ENCODE results near the gene AP3D1.
A peak's percentile ranks its signal among the peaks of the same experiment; 100 is the strongest.
"Not testable (repeated sequence)": the region's sequence is repeated elsewhere in the genome, so short reads cannot be mapped to it uniquely, and the experiment has no call there.

Gene AP3D1

DNA sequence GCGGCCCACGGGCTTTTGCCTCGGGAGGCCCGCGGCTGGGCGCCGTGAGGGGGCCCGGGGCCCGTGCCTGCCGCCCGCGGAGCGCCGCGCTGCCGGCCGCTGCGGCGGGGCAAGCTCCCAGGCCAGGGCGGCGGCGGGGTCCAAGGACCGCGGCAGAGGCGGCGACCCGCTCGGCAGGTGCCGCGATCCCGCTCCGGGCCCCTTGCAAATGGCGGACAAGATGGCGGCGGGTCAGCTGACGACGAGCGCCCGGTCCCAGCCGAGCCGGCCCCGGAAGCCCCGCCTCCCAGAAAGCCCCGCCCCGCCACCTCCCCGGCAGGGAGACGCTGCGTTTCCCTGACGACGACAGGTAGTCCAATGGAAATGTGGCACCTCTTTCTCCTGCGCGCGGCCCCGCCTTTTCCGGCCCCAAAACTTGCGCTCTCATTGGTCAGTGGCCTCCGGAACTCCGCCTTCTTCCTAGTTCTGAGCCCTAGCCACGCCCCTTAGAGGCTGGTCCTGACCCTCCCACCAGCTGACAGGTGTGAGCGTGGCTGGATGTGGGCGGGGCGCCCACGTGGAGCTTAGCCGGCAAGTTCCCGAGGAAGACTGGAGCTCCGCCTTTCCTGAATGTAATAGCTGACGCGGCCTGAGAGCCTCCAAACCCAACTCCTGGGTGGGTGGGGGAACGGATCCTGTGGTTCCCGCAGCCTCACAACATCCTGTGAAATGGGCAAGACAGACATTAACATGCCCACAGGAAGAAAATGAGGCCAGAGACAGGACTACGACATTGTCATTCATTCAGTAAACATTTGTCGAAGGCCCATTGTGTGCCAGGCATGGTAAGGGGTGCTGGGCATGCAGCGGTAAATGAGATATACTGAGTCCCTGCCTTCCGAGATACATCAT lies at the start of gene AP3D1:
AP3D1 (minus strand) TSS at position 228 of the 891 bp plus-strand sequence. CDS start 232 bp downstream, outside the sequence.
- Histone ChIP-seq H3K9me3 (ENCODE audit: control insufficient read depth, insufficient read depth, low read length) (no peaks in the 10 kb centered on the region), H3K36me3 (ENCODE audit: insufficient read depth, low read length) (no peaks in the 10 kb centered on the region), H3K4me1 (ENCODE audit: insufficient read depth, low read length) (peaks cover 8% of the 10 kb centered on the region; the same call in 1 of the 2 replicates), H3K9ac (ENCODE audit: low read depth, low read length) (peak within 1 kb of the TSS; percentile 98)

DNA sequence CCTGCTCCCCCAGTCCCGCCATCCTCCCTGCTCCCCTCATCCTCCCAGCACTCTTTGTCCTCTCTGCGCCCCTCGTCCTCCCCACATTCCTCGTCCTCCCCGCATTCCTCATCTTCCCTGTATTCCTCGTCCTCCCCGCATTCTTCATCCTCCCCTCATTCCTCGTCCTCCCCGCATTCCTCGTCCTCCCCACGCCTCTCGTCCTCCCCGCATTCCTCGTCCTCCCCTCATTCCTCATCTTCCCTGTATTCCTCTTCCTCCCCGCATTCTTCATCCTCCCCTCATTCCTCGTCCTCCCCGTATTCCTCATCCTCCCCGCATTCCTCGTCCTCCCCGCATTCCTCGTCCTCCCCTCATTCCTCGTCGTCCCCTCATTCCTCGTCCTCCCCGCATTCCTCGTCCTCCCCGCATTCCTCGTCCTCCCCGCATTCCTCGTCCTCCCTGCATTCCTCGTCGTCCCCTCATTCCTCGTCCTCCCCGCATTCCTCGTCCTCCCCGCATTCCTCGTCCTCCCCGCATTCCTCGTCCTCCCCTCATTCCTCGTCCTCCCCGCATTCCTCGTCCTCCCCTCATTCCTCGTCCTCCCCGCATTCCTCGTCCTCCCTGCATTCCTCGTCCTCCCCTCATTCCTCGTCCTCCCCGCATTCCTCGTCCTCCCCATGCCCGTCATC lies 49.4 kb upstream of the AP3D1 start:
- H3K9ac ChIP-seq (ENCODE audit: low read depth, low read length); H3K4me1 ChIP-seq (ENCODE audit: insufficient read depth, low read length); H3K36me3 ChIP-seq (ENCODE audit: insufficient read depth, low read length); H3K9me3 ChIP-seq (ENCODE audit: control insufficient read depth, insufficient read depth, low read length): not testable (repeated sequence)

DNA sequence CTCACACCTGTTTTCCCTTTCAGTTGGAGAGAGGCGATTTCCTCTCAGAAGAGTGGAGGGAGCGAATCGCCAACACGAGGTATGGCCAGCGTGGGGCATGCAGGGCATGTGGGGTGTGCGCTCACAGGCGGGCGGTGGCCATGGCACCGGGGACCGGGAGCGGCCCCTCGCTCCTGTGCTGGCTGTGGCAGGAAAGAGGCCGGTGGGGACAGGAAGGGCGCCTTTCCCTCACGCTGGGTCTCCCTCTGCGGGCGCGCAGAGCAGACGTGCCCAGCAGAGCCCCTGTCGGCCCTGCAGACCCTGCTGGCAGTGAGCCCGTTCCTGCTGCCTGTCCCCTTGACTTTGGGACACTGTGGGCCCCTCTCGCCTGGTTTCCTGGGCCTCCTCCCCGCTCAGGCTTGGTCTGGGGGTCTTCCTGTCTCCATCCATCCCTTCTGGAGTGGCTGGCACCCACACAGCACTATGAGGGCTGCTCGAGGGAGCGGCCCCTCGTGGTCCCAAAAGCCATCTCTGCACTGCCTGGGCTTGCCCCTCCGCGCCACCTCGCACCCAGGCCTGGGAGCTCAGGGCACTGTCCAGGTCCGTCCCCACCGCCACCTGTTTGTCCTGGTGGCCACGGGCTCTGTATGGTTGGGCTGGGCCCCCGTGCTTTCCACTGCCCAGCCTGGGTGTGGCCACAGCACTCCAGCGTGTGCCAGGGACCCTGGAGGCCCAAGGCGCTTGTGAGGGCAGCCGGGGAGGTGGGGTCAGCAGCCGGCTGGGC lies 48.7 kb upstream of the AP3D1 start:
- no peaks in the 10 kb centered on the region for H3K4me1 ChIP-seq (ENCODE audit: insufficient read depth, low read length)
- H3K9ac ChIP-seq (ENCODE audit: low read depth, low read length): no peak overlapping the region
- 0 out of 2 replicates have a peak, but pooled peaks cover 5% of the 10 kb centered on the region for H3K36me3 ChIP-seq (ENCODE audit: insufficient read depth, low read length)
- H3K9me3 ChIP-seq (ENCODE audit: control insufficient read depth, insufficient read depth, low read length): no peaks in the 10 kb centered on the region

DNA sequence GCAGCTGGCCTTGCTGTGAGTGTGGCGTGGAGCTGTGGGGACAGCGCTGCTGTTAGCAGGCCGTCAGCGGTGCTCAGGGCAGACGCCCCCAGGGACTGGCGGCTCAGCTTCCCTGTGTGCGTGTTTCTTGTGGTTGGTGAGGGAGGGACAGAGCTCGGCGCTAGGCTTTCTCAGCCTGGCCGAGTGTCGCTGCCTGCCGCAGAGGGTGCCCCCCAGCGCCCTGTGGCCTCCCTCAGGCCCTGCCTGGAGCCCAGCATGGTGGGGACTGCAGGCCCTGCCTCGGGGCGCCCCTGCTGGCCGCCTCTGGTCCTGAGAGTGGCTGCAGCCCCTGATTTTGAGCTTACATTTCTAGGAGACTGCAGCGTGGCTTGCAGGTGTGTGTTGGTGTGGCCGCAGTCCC lies 47.8 kb upstream of the AP3D1 start:
- H3K4me1 ChIP-seq (ENCODE audit: insufficient read depth, low read length): no peaks in the 10 kb centered on the region
- H3K9me3 ChIP-seq (ENCODE audit: control insufficient read depth, insufficient read depth, low read length): no peaks in the 10 kb centered on the region
- H3K9ac ChIP-seq (ENCODE audit: low read depth, low read length): no peak overlapping the region
- H3K36me3 ChIP-seq (ENCODE audit: insufficient read depth, low read length): 0 out of 2 replicates have a peak, but pooled peaks cover 5% of the 10 kb centered on the region

DNA sequence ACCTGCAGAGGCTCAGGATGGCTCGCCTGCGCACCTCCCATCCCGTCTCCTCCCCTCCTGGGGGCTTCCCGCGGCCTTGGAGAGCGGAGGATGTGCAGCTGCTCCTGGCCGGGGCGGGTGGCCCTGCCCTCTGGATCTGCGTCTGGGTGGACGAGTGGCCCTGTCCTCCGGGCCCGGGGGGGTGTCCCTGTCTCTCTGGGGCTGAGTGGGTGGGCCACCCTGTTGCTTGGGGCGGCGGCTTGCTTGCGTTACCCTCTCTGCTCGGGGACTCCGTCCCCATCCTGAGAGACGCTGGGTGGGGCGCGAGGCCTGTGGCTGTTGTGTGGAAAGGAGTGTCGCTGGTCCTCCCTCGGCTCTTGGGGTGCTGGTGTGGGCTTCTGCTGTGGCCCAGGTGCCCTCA lies 47.0 kb upstream of the AP3D1 start:
- H3K9ac ChIP-seq (ENCODE audit: low read depth, low read length): no peak overlapping the region
- no peaks in the 10 kb centered on the region for H3K9me3 ChIP-seq (ENCODE audit: control insufficient read depth, insufficient read depth, low read length)
- no peaks in the 10 kb centered on the region for H3K4me1 ChIP-seq (ENCODE audit: insufficient read depth, low read length)
- peaks cover 9% of the 10 kb centered on the region for H3K36me3 ChIP-seq (ENCODE audit: insufficient read depth, low read length)

DNA sequence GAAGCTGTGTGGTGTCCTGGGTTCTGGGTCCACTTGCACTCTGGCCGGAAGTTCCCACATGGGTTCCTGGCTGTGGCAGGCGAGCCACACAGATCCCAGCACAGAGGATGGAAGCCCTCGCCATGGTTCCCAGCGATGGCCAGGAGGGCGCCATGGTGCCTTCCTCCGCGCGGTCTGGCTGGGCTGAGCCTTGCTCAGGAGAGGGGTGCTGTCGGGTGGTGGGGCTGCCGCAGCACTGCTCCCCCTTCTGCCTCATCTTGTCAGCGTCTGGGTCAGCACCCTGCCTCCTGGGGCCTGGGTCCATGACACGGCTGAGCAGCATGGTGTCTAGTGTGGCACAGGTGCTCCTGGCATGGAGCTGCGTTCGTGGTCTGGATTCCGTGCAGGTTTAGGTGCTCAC lies 45.9 kb upstream of the AP3D1 start:
- Histone ChIP-seq H3K36me3 (ENCODE audit: insufficient read depth, low read length) (peaks cover 9% of the 10 kb centered on the region), H3K9ac (ENCODE audit: low read depth, low read length) (no peak overlapping the region), H3K4me1 (ENCODE audit: insufficient read depth, low read length) (no peaks in the 10 kb centered on the region), H3K9me3 (ENCODE audit: control insufficient read depth, insufficient read depth, low read length) (no peaks in the 10 kb centered on the region)

DNA sequence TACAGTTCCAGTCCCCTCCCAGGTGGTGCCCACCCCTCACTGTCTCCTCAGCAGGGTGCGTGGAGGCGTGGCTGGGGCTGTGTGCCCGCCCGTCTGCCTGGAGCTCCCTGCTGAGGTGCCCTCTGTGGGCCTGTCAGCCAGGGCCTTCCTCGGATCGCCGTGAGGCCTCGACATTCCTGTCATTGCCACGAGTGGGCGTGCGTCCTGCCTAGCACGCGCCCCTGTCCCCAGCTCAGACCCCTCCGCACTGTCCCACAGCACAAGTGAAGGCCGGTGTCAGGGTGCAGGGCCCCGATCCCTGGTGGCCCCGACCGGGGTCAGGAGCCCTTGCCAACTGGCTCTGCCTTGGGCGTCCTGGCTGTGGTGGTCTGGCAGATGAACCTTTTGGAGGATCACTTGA lies 44.5 kb upstream of the AP3D1 start:
- Histone ChIP-seq H3K9me3 (ENCODE audit: control insufficient read depth, insufficient read depth, low read length) (no peaks in the 10 kb centered on the region), H3K4me1 (ENCODE audit: insufficient read depth, low read length) (no peaks in the 10 kb centered on the region), H3K36me3 (ENCODE audit: insufficient read depth, low read length) (peaks cover 7% of the 10 kb centered on the region), H3K9ac (ENCODE audit: low read depth, low read length) (no peak overlapping the region)

DNA sequence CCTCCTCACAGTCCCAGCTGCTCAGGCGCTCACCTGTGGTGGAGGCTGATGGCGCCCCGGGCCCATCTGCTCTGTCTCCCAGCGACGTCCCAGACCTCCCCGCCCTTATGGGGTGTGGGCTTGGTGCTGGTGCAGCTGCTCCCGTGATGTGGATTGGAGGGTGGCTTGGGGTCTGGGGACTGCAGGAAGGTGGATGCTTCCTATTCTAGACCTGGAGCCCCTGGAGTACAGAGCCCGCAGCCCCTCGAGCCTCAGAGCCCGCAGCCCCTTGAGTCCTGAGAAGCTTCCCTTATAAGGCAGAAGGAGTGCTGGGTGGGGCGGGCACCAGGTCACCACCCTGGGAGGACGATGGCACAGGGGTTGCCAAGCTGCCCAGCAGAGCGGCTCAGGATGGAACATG lies 44.0 kb upstream of the AP3D1 start:
- Histone ChIP-seq H3K36me3 (ENCODE audit: insufficient read depth, low read length) (peaks cover 7% of the 10 kb centered on the region), H3K4me1 (ENCODE audit: insufficient read depth, low read length) (no peaks in the 10 kb centered on the region), H3K9me3 (ENCODE audit: control insufficient read depth, insufficient read depth, low read length) (no peaks in the 10 kb centered on the region), H3K9ac (ENCODE audit: low read depth, low read length) (no peak overlapping the region)

DNA sequence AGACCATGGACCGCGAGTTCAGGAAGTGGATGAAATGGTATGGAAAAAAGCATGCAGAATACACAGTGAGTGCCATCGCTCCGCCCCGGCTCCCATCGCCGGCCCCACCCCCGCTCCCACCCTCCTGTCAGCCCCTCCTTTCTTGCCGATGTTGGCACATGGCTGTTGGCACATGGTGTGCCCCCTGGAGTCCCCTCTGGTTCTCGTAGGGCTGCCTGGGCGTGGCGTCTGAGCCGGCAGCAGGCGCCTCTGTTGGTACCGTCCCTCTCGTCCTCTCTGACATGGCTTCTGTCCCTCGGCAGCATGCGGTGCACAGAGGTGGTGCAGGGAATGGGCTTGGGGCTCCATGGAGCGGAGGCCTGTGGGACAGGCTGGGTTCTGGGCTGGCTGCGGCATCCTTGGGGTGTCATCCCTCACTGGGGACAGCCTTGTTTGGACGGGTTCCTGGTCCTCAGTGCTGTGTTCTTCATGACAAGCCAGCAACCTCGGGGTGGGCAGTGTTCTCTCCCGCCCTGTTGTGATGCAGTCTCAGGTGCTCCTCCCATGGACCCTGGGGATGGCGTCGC lies 43.2 kb upstream of the AP3D1 start:
- Histone ChIP-seq H3K9me3 (ENCODE audit: control insufficient read depth, insufficient read depth, low read length) (no peaks in the 10 kb centered on the region), H3K4me1 (ENCODE audit: insufficient read depth, low read length) (no peaks in the 10 kb centered on the region), H3K9ac (ENCODE audit: low read depth, low read length) (no peak overlapping the region), H3K36me3 (ENCODE audit: insufficient read depth, low read length) (peaks cover 7% of the 10 kb centered on the region)

DNA sequence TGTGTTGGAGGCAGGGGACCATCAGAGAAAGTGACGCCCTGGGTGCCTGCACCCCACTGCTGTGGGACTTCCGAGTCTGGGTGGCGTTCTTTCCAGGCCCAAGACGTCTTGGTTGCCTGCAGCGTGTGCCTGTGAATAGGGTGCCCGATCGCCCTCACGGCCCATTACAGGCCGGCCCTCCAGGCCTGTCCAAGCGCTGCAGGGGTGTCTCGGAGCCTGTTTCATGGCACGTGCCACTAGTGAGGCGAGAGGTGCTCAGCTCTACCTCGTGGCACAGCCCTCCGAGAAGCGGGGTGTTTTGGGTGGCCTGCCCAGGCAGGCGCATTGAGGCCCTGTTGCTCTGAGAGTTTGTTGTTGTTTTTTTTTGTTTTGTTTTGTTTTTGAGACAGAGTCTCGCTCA lies 42.4 kb upstream of the AP3D1 start:
- Histone ChIP-seq H3K9me3 (ENCODE audit: control insufficient read depth, insufficient read depth, low read length) (no peaks in the 10 kb centered on the region), H3K9ac (ENCODE audit: low read depth, low read length) (no peak overlapping the region), H3K4me1 (ENCODE audit: insufficient read depth, low read length) (no peaks in the 10 kb centered on the region), H3K36me3 (ENCODE audit: insufficient read depth, low read length) (peaks cover 7% of the 10 kb centered on the region)

DNA sequence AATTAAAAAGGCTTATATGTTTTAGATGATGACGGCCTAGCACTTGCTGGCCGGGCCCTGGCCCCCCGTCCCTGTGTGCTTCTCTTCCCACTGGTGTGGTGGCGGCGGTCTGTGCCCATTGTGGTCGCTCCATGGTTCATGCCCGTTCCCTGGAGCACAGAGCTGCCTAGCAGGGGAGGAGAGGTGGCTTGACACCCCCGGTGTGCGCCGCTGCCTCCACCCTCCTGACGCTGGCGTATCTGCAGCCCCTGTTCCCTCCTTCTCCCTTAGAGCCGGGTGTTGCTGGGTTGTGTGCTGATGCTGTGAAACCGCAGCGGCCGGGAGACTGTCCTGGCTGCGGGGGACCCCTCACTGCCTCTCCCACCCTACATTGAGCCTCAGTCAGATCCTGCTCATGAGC lies 41.5 kb upstream of the AP3D1 start:
- Histone ChIP-seq H3K9me3 (ENCODE audit: control insufficient read depth, insufficient read depth, low read length) (no peaks in the 10 kb centered on the region), H3K36me3 (ENCODE audit: insufficient read depth, low read length) (peaks cover 7% of the 10 kb centered on the region), H3K9ac (ENCODE audit: low read depth, low read length) (no peak overlapping the region), H3K4me1 (ENCODE audit: insufficient read depth, low read length) (no peaks in the 10 kb centered on the region)

DNA sequence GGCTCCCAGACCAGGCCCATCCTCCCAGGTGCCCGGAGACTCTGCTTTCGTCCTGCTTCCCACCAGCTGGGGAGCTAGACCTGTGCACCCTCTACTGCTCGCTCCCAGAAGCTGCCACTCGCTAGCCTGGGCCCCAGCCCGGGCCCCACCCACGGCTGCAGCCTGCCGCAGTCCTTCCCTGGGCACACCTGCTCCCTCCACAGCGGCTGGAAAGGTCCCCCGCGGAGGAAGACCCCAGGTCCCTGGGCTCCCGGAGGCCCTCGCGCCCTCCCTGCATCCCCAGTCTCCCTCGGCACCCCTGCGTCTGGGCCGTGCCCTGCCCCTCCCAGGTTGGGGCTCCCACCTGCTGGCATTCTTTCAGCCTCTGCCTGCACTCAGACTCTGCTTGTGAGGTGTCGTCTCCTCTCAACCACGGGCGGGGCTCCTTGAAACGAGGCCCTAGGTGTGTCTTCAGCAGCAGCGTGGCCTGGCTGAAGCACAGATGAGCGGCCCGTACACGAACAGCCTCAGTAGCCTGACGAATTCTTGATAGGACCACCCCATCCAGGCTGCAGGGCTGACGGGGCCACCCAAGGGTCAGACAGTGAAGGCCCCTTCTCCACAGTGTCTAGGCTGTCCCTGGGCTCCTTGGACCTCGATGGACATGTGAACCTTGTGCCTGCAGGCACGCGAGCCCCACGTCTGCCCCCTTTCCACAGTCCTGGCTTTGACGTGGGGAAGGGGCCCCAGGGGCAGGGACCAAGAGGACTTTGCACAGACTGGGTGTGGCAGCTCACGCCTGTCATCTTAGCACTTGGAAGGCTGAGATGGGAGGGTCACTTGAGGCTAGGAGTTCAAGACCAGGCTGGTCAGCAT lies 40.3 kb upstream of the AP3D1 start:
- peaks cover 7% of the 10 kb centered on the region for H3K36me3 ChIP-seq (ENCODE audit: insufficient read depth, low read length)
- no peaks in the 10 kb centered on the region for H3K9me3 ChIP-seq (ENCODE audit: control insufficient read depth, insufficient read depth, low read length)
- no peaks in the 10 kb centered on the region for H3K4me1 ChIP-seq (ENCODE audit: insufficient read depth, low read length)
- H3K9ac ChIP-seq (ENCODE audit: low read depth, low read length): no peak overlapping the region

DNA sequence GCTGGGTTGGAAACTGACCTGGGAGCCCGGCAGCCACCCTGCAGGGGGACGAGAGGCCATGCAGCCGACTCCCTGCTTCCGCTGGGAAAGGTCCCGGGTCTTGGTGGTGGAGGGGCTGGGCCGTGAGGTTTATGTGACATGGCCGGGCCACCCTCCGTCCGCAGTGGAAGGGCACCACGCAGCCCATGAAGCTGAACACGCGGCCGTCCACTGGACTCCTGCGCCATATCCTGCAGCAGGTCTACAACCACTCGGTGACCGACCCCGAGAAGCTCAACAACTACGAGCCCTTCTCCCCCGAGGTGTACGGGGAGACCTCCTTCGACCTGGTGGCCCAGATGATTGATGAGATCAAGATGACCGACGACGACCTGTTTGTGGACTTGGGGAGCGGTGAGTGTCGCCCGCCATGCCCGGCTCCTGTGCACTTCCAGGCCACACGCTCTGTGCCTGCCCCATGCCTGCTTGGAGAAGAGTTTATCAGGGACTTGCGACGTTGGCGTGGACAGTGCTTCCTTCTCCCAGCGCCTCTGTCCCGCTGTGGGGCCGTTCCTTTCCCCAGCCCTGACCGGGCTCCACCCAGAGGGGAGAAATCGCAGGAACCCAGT lies 39.6 kb upstream of the AP3D1 start:
- H3K9ac ChIP-seq (ENCODE audit: low read depth, low read length): no peak overlapping the region
- no peaks in the 10 kb centered on the region for H3K9me3 ChIP-seq (ENCODE audit: control insufficient read depth, insufficient read depth, low read length)
- H3K4me1 ChIP-seq (ENCODE audit: insufficient read depth, low read length): peaks cover 2% of the 10 kb centered on the region; the same call in 1 of the 2 replicates
- peaks cover 7% of the 10 kb centered on the region for H3K36me3 ChIP-seq (ENCODE audit: insufficient read depth, low read length)

Data from ES-I3 (cell line).